Subcutaneous adipose tissue (tissue), 4 donors: Measurements from ENCODE around the gene LRP1. TPM values are rescaled to one million over a fixed set of nuclear protein-coding genes. Genes with fewer than 3 reads are reported as not detected.

ENCODE experiments used
- CTCF ChIP-seq: fragments of 450-650 bp; IDR thresholded peaks from one replicate; pipeline ENCODE4 v1.5.1; 2016; ENCODE audit warnings: low read depth, mild to moderate bottlenecking, control low read depth, antibody characterized with exemption, moderate library complexity
- total RNA-seq, 4 donors: library from RNA; depleted of rRNA; stranded (reverse); fragments of >200 nt; gene quantifications; one replicate each; pipeline ENCODE4 v1.1.0, GENCODE V29; 2016

The LRP1 gene
- total RNA-seq, 4 donors from 2014 or later: 301 to 814 (median 762) TPM

- TF ChIP-seq CTCF: no peak
Measured at GRCh38 chr12:57203201-57203600, 74.9 kb downstream of the LRP1 start.

GRCh38 chr12:57203791-57204190 is 75.5 kb downstream of the LRP1 start:
- no peak for TF ChIP-seq CTCF

DNA sequence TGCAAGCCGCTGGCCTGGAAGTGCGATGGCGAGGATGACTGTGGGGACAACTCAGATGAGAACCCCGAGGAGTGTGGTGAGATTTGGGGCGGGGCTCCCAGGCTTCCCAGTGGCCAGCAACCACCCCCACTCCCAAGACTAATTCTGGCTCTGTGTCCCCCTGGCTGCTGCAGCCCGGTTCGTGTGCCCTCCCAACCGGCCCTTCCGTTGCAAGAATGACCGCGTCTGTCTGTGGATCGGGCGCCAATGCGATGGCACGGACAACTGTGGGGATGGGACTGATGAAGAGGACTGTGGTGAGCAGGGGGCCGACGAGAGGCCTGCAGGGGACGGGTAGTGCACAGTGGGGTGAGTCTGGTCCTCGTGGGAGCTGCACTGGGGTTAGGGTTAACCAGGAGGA is 76.2 kb downstream of the LRP1 start:
- no peak for TF ChIP-seq CTCF

- no peak for TF ChIP-seq CTCF
Measured at GRCh38 chr12:57205186-57205585, 76.9 kb downstream of the LRP1 start.

- no peak for TF ChIP-seq CTCF
Measured at GRCh38 chr12:57205931-57206330, 77.6 kb downstream of the LRP1 start.

DNA sequence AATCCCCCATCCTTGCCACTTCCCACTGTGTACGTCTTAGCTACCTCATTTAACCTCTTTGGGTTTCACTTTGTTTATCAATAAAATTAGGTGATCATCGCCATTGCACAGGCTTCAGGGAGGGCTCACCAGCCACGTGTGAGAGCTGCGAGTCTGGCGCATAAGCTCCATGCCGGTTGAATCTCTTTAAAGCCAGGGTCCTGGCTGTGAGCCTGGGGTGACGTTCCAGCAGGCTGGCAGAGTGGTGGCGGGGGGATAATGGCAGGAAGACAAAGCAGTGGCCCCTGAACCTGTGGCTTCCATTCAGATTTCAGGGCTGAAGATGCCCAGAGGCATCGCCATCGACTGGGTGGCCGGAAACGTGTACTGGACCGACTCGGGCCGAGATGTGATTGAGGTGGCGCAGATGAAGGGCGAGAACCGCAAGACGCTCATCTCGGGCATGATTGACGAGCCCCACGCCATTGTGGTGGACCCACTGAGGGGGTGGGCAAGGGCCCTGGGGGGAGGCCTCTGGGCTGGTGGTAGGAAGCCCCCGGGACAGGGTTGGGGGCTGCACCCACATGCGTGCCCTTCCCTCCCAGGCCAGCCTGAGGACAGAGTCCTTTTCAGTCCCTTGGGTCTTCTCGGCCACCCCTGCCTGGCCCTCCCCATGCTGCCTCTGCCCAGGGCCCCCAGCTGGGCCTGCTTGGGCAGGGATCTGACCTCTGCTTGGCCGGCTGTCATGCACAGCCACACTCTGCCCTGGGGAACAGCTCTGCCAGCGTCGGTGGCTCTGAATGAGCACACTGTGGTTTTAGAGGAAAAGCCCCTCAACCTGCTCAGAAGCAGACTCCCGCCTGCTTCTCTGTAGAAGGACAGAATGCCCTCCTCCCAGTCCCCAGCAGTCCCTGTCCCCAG is 79.7 kb downstream of the LRP1 start:
- TF ChIP-seq CTCF: no peak

- TF ChIP-seq CTCF: no peak
Measured at GRCh38 chr12:57208631-57209282, 80.5 kb downstream of the LRP1 start.
